Progenitor cell of endocrine pancreas (in vitro differentiated cells): ENCODE results near the gene IFIT1. TPM values are rescaled to one million over a fixed set of nuclear protein-coding genes. Genes with fewer than 3 reads are reported as not detected.

Source experiments
- DNase-seq: peaks from one replicate; pipeline ENCODE4 v3.0.0; 2021; ENCODE audit warnings: low spot score; ENCODE audit not compliant: unreplicated experiment
- H3K27ac Mint-ChIP-seq: 2 replicates; pipeline ENCODE4 v1.8.0; 2021; ENCODE audit warnings: mild to moderate bottlenecking, moderate library complexity, mixed read lengths
- H3K27me3 Mint-ChIP-seq: 2 replicates; pipeline ENCODE4 v1.8.0; 2021; ENCODE audit warnings: mixed read lengths
- H3K36me3 Mint-ChIP-seq: 2 replicates; pipeline ENCODE4 v1.8.0; 2022; ENCODE audit warnings: mixed read lengths; ENCODE audit not compliant: insufficient read depth
- H3K4me1 Mint-ChIP-seq: 2 replicates; pipeline ENCODE4 v1.8.0; 2021; ENCODE audit warnings: low read depth, mixed read lengths
- H3K4me3 Mint-ChIP-seq: 2 replicates; pipeline ENCODE4 v1.8.0; 2021; ENCODE audit warnings: low read depth, mild to moderate bottlenecking, moderate library complexity, mixed read lengths
- H3K9me3 Mint-ChIP-seq: 2 replicates; pipeline ENCODE4 v1.8.0; 2021; ENCODE audit warnings: low read depth, mixed read lengths
- total RNA-seq: library from RNA; stranded (reverse); gene quantifications from 2 replicates; pipeline ENCODE4 v1.2.1, GENCODE V29; 2021
- TF ChIP-seq, protein P1 (sequence below): fragments of 200-600 bp; sonication (generic); IDR thresholded peaks from one replicate; pipeline ENCODE4 v1.5.0; 2021; ENCODE audit warnings: antibody characterized with exemption, mild to moderate bottlenecking; ENCODE audit not compliant: unreplicated experiment

The IFIT1 gene
- total RNA-seq, 1 donor from 2014 or later = 0.34 TPM

DNA sequence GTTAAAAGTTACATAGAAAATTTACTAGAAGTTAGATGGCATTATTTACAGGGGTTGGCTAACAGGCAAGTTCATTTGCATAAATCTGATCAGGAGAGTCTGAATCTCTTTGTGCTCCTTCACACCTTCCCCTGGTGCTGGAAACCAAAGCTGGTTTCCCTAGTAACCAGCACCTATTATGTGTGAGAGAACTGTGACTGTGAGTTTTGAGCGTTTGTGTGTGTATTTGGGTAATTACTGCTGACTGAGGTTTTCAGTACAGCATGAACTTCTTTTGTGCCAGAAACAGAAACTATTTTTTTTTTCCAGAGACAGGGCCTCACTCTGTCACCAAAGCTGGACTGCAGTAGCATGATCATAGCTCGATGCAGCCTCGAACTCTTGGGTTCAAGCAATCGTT is 24.9 kb upstream of the IFIT1 start:
- no peak for DNase-seq
- TF ChIP-seq, protein P1, sequence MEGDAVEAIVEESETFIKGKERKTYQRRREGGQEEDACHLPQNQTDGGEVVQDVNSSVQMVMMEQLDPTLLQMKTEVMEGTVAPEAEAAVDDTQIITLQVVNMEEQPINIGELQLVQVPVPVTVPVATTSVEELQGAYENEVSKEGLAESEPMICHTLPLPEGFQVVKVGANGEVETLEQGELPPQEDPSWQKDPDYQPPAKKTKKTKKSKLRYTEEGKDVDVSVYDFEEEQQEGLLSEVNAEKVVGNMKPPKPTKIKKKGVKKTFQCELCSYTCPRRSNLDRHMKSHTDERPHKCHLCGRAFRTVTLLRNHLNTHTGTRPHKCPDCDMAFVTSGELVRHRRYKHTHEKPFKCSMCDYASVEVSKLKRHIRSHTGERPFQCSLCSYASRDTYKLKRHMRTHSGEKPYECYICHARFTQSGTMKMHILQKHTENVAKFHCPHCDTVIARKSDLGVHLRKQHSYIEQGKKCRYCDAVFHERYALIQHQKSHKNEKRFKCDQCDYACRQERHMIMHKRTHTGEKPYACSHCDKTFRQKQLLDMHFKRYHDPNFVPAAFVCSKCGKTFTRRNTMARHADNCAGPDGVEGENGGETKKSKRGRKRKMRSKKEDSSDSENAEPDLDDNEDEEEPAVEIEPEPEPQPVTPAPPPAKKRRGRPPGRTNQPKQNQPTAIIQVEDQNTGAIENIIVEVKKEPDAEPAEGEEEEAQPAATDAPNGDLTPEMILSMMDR = no peak
- no peak overlapping the region for H3K4me3 Mint-ChIP-seq
- H3K36me3 Mint-ChIP-seq = no peaks in the 10 kb centered on the region
- peaks cover 5% of the 10 kb centered on the region for H3K9me3 Mint-ChIP-seq
- no peaks in the 10 kb centered on the region for H3K27me3 Mint-ChIP-seq
- H3K4me1 Mint-ChIP-seq = peaks cover 13% of the 10 kb centered on the region
- H3K27ac Mint-ChIP-seq = peak overlapping the region; percentile 47

DNA sequence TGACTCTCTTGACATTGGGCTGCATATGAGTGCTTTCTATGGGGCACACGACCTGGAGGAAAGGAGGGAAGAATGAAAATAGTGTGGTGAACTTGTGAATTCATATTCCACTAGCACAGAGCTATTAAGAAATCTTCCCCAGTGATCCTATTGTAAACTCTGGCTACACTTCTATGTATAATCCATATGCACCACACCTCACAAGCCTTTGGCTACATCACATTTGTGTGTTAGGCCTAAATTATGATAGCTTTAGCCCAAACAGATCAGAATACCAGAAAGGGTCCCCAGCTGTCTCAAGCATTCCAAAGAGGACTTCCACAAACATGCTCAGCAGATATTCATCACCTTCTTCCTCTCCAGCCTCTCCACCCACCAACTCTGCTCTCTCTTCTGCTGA is 24.3 kb upstream of the IFIT1 start:
- no peaks in the 10 kb centered on the region for H3K36me3 Mint-ChIP-seq
- H3K9me3 Mint-ChIP-seq = peaks cover 5% of the 10 kb centered on the region
- DNase-seq = no peak
- TF ChIP-seq, protein P1 = no peak
- no peaks in the 10 kb centered on the region for H3K27me3 Mint-ChIP-seq
- no peak overlapping the region for H3K4me3 Mint-ChIP-seq
- H3K4me1 Mint-ChIP-seq = peaks cover 17% of the 10 kb centered on the region
- peak overlapping the region; percentile 27 for H3K27ac Mint-ChIP-seq

DNA sequence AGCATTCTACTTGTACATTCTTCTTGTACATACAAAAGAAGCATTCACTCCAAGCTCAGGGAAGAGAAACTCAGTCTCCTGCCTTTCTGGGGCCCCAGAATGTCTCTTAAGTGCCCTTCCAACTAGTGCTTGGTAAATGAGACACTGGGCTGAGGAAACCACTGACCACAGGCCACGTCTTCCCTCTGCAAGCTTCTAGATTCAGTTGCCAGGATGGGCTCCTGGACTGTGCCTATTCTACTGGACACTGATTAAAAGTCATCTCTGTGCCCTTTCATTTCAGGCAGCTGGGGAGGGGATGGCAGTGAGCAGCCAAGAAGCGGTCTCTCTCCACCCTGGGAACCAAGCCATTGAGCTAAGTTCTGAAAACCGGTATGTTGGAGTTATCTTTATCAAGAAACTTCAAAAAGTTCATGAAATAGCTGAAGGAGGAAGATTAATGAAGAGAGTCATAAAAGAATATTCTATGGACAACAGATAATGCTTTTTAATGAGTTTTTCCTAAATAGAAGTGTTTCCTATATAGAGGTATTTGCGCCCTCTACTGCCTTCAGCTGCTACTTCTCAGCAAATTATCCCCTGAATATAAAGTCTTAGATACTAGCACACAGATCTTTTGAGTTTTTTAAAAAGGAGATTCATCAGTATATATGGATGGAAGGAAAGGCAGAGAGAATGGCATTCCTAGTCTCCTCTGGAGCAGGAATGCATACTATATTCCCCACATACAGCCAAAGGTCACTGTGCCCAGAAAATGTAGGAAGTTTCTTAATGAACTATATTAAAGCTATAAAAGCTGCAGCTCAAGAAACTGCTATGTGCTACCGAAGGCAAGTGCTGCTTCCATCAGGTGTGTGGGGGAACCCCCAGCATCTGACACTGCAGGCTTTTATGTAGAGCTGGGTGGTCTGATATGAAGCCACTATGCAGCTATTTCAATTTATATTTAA is 23.0 kb upstream of the IFIT1 start:
- H3K36me3 Mint-ChIP-seq = no peaks in the 10 kb centered on the region
- H3K27ac Mint-ChIP-seq = peak overlapping the region; percentile 42
- no peak overlapping the region for H3K4me3 Mint-ChIP-seq
- H3K4me1 Mint-ChIP-seq = peaks cover 25% of the 10 kb centered on the region
- no peaks in the 10 kb centered on the region for H3K27me3 Mint-ChIP-seq
- peaks cover 5% of the 10 kb centered on the region for H3K9me3 Mint-ChIP-seq
- TF ChIP-seq, protein P1 = peak; percentile 47
- no peak for DNase-seq

DNA sequence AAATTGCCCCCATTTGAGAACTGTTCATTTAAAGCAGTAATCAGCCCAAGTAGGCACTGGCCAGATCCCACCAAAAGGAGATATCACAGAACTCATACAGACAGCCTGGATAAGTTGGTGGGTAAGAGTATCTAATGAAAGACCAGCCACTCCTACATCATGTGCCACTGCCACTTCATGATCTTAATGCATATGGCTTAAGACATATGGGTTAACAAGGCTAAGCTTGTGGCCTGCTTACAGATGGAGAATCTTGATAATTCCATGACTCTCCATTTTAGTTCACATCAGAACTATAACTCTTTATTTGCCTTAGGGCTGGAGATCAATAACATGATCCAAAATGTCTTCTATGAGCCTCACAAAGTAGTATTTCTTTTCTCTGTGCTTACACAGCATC is 21.3 kb upstream of the IFIT1 start:
- Mint-ChIP-seq H3K27me3 (no peaks in the 10 kb centered on the region), H3K9me3 (peaks cover under 1% of the 10 kb centered on the region), H3K4me3 (no peak overlapping the region), H3K27ac (no peak overlapping the region), H3K36me3 (no peaks in the 10 kb centered on the region), H3K4me1 (peaks cover 26% of the 10 kb centered on the region)
- TF ChIP-seq, protein P1 = no peak
- no peak for DNase-seq

DNA sequence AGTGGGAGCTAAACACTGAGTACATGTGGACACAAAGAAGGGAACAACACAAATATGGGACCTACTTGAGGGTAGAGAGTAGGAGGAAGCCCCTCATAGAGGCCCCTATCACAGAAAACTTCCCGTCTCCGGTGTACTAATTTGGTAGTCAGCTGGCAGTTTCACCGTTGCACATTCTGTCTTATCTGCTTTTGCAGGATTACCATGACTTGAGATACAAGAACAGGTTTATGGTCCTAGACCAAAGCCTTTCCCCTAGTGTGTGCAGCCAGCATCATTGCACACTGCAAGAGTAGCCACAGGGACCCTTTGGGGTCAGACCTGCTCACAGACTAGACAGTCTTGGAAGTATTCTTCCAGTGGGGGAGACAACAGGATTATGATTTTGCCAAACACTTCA is 20.4 kb upstream of the IFIT1 start:
- no peak for DNase-seq
- Mint-ChIP-seq H3K36me3 (no peaks in the 10 kb centered on the region), H3K4me3 (no peak overlapping the region), H3K9me3 (no peaks in the 10 kb centered on the region), H3K27me3 (no peaks in the 10 kb centered on the region), H3K4me1 (peaks cover 26% of the 10 kb centered on the region), H3K27ac (no peak overlapping the region)
- TF ChIP-seq, protein P1 = no peak
